ENCODE measurements around the gene PLPP4. TPM values are rescaled to one million over a fixed set of nuclear protein-coding genes. Genes with fewer than 3 reads are reported as not detected.

The PLPP4 gene
- total RNA-seq, 1 donor from 2014 or later, result under 0.01 TPM

- DNase-seq, result no peak
Observed at GRCh38 chr10:120457431-120458172, 575 bp downstream of the PLPP4 start.

GRCh38 chr10:120458432-120458831 lies 1.4 kb downstream of the PLPP4 start:
- no peak for DNase-seq

GRCh38 chr10:120459185-120459584 lies 2.2 kb downstream of the PLPP4 start:
- DNase-seq, result no peak

GRCh38 chr10:120460186-120460585 lies 3.2 kb downstream of the PLPP4 start:
- DNase-seq, result no peak

DNA sequence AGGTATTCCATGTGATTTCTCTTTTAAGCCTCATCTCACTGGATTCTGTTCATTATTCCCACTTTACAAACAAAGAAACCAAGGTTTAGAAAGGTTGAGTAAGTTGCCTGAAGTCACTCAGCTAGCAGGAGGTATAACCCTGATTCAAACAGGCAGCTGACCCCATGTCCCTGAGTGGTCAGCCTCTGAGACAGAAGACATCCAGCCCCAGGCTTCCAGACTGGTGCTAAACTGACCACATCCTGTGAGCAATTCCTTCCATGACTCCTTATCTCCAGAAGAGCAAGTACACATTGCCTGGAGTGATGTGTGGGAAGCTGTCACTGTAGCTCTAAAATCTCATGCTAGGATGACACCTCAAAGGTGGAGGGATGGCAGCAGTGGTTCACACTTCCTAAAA lies 3.7 kb downstream of the PLPP4 start:
- DNase-seq, result no peak

GRCh38 chr10:120462018-120462682 lies 5.1 kb downstream of the PLPP4 start:
- DNase-seq, result no peak

- DNase-seq, result no peak
Observed at GRCh38 chr10:120465138-120465537, 8.1 kb downstream of the PLPP4 start.

DNA sequence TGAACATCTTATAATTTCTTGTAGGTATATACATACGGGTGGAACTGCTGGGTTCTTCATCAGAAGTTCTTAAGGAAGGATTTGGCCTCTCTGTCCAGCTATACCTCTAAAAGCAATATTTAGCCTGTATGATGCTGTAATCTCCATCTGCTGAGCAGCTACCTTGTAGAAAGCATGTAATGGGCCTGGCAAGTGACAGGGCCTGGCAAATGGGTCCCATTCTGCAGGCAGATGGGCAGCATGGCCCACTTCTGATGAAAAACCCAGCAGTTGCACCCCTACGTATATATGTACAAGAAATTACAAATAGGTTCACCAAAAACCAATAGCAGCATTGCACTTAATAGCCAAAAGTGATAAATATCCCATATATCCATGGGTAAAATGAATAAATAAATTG lies 9.0 kb downstream of the PLPP4 start:
- DNase-seq, result no peak

DNA sequence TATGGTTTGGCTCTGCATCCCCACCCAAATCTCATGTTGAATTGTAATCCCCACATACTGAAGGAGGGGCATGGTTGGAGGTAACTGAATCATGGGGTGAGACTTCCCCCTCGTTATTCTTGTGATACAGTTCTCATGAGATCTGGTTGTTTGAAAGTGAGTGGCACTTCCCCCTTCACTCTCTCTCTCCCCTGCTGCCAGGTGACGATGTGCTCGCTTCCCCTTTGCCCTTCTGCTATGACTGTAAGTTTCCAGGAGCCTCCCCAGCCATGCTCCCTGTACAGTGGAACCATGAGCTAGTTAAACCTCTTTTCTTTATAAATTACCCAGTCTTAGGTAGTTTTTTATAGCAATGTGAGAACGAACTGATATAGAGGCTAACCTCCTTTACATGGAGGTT lies 16.6 kb downstream of the PLPP4 start:
- no peak for DNase-seq

DNA sequence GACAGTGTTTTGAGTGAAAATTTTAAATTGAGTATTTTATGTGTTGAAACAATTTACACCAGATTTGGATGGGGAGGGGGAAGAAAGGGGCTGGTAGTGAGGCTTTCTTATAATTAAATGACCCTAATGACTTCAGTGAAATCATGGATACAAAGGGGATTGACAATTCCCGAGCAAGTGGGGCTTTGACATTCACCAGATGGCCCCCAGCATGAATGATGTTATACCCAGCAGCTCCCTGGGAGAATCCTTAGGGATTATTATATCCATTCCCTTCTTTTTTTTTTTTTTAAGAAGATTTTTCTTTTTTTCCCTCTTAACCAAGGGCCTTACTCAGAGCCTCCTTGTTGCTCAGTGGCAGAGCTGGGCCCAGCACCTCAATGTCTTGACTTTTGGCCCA lies 17.9 kb downstream of the PLPP4 start:
- no peak for DNase-seq

DNA sequence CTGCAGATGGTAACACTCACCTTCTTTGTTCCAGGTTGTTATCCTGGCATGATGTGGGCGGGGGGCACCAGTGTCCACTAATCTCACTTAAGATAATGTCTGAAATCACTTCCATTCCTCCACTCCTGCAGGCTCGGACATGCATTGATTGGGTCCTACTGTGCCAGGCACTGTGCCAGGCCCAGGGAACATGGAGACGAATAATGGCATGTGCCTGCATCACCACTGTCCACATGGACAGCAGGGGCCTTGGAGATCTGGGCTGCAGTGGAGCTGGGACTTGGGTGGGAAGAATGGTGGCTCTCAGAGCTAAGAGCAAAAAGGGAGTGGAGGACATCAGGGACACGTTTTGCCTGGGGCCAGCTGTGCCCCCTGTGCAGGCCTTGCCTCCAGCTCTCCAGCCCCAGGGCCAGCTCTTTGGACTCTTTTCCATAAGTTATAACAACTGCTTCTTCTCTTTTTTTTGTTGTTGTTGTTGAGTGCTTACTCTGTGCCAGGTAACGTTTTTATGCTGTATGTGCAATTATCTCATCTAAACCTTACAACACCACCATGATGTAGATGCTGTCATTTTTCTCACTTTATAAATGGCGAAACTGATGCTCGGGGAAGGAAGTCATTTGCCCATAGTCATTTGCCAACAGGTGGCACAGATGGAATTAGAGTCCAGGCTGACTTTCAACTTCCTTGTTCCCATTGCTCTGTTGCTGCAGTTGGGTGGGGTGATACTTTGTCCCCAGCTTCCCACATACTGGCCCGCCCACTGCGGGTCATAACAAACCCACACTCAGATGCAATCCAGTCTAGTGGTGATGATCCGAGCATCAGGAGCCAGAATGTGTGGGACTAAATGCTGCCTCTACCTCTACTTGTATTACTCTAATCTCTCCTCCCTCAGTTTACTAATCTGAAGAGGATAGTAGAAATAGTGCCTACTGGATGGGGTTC lies 19.1 kb downstream of the PLPP4 start:
- DNase-seq, result no peak

DNA sequence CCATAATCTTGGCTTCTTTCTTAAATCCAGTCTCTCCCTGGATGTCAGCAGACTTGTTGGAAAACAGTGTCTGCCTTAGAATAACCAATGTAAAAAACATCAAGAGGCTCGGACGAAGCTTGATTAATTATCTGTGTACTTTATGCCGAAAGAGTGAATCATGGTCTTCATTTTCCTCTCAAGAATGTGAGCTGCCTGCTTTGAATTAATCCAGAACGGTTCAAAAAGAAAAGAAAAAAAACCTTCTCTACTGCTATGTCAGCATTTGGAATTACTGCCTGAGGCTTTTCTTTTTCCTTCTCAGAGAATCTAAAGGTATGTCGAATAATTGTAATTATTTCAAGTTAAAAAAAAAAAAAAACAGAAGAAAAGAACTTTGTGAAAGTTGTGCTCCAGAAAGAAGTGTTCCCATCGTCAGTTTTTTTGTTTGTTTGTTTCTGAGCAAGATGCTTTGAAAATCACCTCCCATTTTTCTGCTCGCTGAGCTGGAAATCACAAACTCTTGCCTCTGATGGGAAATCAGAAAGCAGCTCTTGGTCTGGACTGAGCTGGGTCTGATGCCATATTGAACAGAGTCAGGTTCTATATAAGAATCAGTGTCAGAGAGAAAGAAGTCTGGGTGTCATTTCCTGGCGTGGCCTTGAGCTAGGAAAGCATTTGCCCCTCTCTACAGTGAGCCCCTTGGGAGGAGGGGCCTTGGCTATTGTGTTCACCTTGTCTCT lies 20.2 kb downstream of the PLPP4 start:
- no peak for DNase-seq

GRCh38 chr10:120477743-120478141 lies 20.7 kb downstream of the PLPP4 start:
- DNase-seq, result no peak

GRCh38 chr10:120478386-120478785 lies 21.4 kb downstream of the PLPP4 start:
- DNase-seq, result no peak

DNA sequence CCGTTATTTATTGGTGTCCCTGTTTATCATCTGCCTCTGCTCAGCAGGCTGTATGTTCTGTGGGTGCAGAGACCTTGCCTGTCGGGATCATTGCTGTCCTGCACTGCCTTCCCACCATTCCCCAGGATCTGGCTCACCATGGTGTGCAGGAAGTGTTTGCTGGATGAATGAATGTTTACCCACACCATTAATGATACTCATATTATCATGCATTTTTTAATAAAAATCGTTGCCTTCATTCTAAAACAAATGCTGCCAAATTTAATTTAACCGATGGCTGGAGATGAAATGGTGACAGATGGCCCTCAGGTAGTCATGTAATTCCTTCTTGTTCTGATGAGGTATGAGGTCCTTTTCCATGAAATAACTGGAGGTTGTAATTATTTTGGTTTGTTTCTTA lies 22.5 kb downstream of the PLPP4 start:
- DNase-seq, result no peak

DNA sequence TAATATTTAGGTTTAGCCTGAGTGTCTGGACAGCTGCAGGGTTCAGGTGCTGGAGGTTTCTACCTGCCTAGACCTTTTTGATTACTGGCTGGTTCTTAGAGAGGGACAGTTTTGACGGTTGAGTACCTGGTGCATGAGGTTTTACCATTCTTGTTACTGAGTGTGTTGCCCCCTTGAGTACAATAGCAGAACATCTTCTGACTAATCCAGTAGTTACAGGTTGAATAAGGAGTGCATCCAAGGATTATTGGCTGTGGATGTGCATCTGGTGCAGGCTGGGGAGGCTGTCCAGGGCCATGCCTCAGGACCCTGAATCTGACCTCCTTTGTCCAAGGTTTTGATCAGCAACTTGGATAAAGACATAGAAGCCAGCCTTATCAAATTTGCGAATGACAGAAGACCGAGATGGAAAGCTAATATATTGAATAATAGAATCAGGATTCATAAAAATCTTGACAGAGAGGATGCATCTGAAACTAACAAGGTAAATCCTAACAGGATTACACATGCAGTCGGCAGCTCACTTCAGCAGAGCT lies 23.1 kb downstream of the PLPP4 start:
- no peak for DNase-seq

- no peak for DNase-seq
Observed at GRCh38 chr10:120480848-120481247, 23.8 kb downstream of the PLPP4 start.

- no peak for DNase-seq
Observed at GRCh38 chr10:120483006-120483405, 26.0 kb downstream of the PLPP4 start.

DNA sequence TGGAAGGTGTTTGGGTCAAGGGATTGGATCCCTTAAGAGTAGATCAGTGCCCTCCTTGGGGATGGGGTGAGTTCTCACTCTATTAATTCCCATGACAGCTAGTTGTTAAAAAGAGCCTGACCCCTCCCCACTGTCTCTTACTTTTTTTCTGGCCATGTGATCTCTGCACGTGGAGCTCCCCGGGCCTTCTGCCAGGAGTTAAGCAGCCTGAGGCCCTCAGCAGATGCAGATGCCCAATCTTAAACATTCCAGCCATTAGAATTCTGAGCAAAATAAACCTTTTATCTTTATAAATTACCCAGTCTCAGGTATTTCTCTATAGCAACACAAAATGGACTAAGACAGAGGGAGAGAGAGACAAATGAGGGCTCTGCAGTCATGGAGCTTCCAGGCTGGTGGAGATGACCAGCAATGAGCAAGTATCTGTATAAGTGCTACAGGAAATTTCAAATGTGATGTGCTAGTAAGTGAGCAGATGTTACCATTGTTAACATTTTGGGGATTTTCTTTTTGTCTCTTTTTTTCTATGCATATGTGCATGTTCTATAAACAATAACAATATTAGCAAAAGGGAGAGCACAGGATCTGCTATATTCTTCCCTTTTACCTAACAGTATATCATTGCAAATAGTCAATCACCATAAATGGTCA lies 26.7 kb downstream of the PLPP4 start:
- DNase-seq, result no peak

GRCh38 chr10:120485946-120486345 lies 28.9 kb downstream of the PLPP4 start:
- no peak for DNase-seq

DNA sequence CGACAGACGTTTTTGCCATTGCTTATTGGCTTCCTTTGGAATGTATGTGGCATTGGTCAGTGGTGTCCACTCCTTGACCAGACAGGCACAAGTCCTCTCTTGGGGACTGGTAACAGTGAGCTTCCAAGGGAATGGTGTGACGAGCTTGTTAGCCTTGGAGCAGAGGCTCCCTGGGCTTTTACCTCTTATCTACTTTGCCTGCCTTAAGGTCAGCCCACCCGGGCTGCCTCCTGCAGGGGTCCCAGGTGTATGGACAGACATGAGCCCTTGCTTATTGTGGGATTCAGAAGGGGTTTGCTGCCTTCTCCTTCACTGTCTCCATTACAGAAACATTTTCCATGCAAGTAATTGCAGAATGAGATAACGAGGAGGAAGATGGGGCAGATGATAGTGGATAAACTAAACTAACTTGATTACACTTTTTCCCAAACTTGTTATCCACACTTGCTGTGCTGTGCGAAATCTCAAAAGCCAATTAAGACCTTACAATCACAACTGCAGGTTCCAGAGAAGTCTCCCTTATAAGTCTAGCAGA lies 29.7 kb downstream of the PLPP4 start:
- DNase-seq, result no peak

- DNase-seq, result no peak
Observed at GRCh38 chr10:120490288-120490687, 33.3 kb downstream of the PLPP4 start.

Measured in dermis blood vessel endothelial cell (primary cell).